ENCODE results near the gene STXBP5. TPM values are rescaled to one million over a fixed set of nuclear protein-coding genes. Genes with fewer than 3 reads are reported as not detected.

STXBP5 gene
- total and polyA plus RNA-seq, 9 of the 15 experiments (the other 6 are each of a cell fraction or from before 2014, with no cell fraction given), result 23.3 to 172 (median 71.5) TPM

DNA sequence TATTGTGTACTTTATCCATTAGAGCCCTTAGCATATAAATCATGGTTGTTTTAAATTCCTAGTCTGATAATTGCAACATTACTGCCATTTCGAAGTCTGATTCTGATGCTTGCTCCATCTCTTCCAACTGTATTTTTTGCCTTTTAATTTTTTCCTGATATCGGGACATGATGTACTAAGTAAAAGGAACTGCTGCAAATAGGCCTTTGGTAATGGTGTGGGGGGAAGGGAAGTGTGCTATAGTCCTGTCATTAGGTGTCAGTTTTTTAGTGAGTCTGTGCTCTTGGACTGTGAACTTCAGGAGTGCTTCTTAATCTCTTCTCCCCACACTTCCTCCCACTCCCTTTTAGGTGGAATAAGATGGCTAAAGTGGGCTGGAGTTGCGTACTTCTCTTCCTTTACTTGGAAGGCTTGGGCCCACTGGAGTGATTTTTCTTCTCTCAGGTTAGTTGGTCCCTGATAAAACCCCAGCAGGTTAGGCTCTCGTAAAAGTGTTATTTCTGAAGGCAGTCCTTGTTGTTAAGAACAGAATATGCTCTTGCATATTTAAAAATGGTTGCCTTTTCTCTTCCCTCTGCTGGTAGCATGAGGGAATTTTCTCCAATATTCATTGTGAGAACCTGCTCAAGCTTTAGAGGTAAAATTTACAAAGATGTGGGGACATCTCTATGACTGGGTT is 18.1 kb downstream of the STXBP5 start (continued):
- TF ChIP-seq PBX2 (CRISPR knock-in tag; IDR thresholded peaks at IDR 0.05; ENCODE audit: low read depth), result no peak
- peak; percentile 65 for TF ChIP-seq PBX2 (tag; conservative IDR thresholded peaks at IDR 0.05; ENCODE audit: low read depth)
- no peak for TF ChIP-seq ZNF717 (CRISPR knock-in tag; IDR thresholded peaks at IDR 0.05)
- TF ChIP-seq ZBTB7A (IDR thresholded peaks at IDR 0.05; ENCODE audit: borderline replicate concordance, control insufficient read depth, low read depth, low read length), result no peak
- TF ChIP-seq RBM17 (IDR thresholded peaks at IDR 0.05; ENCODE audit: borderline replicate concordance, low read depth, low read length), result no peak
- TF ChIP-seq RBM22 (IDR thresholded peaks at IDR 0.05; ENCODE audit: low read depth, low read length, poor library complexity, severe bottlenecking), result no peak
- TF ChIP-seq HNRNPH1 (optimal IDR thresholded peaks at IDR 0.05; ENCODE audit: low read depth, low read length), result no peak
- 0 out of 2 replicates have a peak, but pooled peaks have one; percentile 9 for TF ChIP-seq NFATC3 (IDR thresholded peaks at IDR 0.05)
- TF ChIP-seq REST (IDR thresholded peaks at IDR 0.05; ENCODE audit: borderline replicate concordance), result peak; percentile 25; the same call in 1 of the 2 replicates
- TF ChIP-seq REST (CRISPR knock-in tag; IDR thresholded peaks at IDR 0.05; ENCODE audit: low read depth), result no peak
- TF ChIP-seq NCOA4 (IDR thresholded peaks at IDR 0.05; ENCODE audit: partially characterized antibody), result no peak
- TF ChIP-seq, protein P1, sequence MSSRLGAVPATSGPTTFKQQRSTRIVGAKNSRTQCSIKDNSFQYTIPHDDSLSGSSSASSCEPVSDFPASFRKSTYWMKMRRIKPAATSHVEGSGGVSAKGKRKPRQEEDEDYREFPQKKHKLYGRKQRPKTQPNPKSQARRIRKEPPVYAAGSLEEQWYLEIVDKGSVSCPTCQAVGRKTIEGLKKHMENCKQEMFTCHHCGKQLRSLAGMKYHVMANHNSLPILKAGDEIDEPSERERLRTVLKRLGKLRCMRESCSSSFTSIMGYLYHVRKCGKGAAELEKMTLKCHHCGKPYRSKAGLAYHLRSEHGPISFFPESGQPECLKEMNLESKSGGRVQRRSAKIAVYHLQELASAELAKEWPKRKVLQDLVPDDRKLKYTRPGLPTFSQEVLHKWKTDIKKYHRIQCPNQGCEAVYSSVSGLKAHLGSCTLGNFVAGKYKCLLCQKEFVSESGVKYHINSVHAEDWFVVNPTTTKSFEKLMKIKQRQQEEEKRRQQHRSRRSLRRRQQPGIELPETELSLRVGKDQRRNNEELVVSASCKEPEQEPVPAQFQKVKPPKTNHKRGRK (tag; IDR thresholded peaks at IDR 0.05), result no peak
- TF ChIP-seq ZNF212 (CRISPR knock-in tag; IDR thresholded peaks at IDR 0.05), result no peak
- TF ChIP-seq CXXC5 (CRISPR knock-in tag; IDR thresholded peaks at IDR 0.05), result peak; percentile 67; the same call in 1 of the 2 replicates
- TF ChIP-seq ZNF766 (CRISPR knock-in tag; conservative IDR thresholded peaks at IDR 0.05), result no peak
- no peak for TF ChIP-seq ZNF444 (CRISPR knock-in tag; IDR thresholded peaks at IDR 0.05)

Measured in K562 (cell line).